Measurements from ENCODE around the gene PFKFB3. TPM values are rescaled to one million over a fixed set of nuclear protein-coding genes. Genes with fewer than 3 reads are reported as not detected.

Gene PFKFB3
- total and polyA plus RNA-seq, 9 of the 15 experiments (the other 6 are each of a cell fraction or from before 2014, with no cell fraction given), result 0.46 to 21.6 (median 7.8) TPM

DNA sequence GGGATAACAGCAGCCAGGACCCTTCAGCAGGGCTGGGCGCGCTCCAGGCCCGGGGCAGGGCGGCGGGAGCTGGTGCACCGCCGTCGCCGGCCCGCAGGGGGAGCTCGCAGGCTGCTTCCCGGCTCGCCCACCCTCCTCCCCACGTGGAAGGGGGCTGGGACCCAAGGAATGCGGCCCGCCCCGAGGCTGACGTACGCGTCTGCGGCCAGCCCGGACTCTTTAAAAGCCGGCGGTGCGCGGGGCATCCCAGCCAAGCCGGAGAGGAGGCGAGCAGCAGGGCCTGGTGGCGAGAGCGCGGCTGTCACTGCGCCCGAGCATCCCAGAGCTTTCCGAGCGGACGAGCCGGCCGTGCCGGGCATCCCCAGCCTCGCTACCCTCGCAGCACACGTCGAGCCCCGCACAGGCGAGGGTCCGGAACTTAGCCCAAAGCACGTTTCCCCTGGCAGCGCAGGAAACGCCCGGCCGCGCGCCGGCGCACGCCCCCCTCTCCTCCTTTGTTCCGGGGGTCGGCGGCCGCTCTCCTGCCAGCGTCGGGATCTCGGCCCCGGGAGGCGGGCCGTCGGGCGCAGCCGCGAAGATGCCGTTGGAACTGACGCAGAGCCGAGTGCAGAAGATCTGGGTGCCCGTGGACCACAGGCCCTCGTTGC lies at the start of gene PFKFB3 (continued):
- TF ChIP-seq PRPF4 (IDR thresholded peaks at IDR 0.05; ENCODE audit: insufficient read depth, low read depth, low read length, poor library complexity, severe bottlenecking) (no peak), SMC3 (conservative IDR thresholded peaks at IDR 0.05; ENCODE audit: insufficient read depth, low read depth, low read length) (peak; percentile 82), GABPA (tag; conservative IDR thresholded peaks at IDR 0.05; ENCODE audit: low read depth) (0 out of 2 replicates have a peak, but pooled peaks have one; percentile 10), NONO (IDR thresholded peaks at IDR 0.05; ENCODE audit: low read depth in 2 of 2, low read length in 1 of 2) (peak; percentile 62 to 87; a peak in 2 of 4 replicates), RFX7 (CRISPR knock-in tag; IDR thresholded peaks at IDR 0.05) (no peak), MYC (IDR thresholded peaks at IDR 0.05; ENCODE audit: low read depth, low read length) (peak; percentile 88), MYC (CRISPR knock-in tag; IDR thresholded peaks at IDR 0.05; ENCODE audit: borderline replicate concordance, low read depth) (no peak), HDAC2 (IDR thresholded peaks at IDR 0.05) (peak; percentile 66; the same call in 1 of the 2 replicates), HNRNPK (IDR thresholded peaks at IDR 0.05; ENCODE audit: low read depth, low read length, poor library complexity, severe bottlenecking) (no peak), CREB1 (IDR thresholded peaks at IDR 0.05) (peak; percentile 81), CREB1 (CRISPR knock-in tag; IDR thresholded peaks at IDR 0.05) (peak; percentile 89), DNMT1 (IDR thresholded peaks at IDR 0.05) (no peak), EZH2 (IDR thresholded peaks at IDR 0.05; ENCODE audit: borderline replicate concordance, low read depth, low read length) (no peak), ZNF253 (CRISPR knock-in tag; conservative IDR thresholded peaks at IDR 0.05) (no peak), SMAD4 (CRISPR knock-in tag; conservative IDR thresholded peaks at IDR 0.05) (peak; percentile 67), FUS (optimal IDR thresholded peaks at IDR 0.05; ENCODE audit: low read depth, low read length) (peak; percentile 47), KAT7 (CRISPR knock-in tag; IDR thresholded peaks at IDR 0.05; ENCODE audit: borderline replicate concordance) (0 out of 2 replicates have a peak, but pooled peaks have one; percentile 51)
- TF ChIP-seq, protein P1, sequence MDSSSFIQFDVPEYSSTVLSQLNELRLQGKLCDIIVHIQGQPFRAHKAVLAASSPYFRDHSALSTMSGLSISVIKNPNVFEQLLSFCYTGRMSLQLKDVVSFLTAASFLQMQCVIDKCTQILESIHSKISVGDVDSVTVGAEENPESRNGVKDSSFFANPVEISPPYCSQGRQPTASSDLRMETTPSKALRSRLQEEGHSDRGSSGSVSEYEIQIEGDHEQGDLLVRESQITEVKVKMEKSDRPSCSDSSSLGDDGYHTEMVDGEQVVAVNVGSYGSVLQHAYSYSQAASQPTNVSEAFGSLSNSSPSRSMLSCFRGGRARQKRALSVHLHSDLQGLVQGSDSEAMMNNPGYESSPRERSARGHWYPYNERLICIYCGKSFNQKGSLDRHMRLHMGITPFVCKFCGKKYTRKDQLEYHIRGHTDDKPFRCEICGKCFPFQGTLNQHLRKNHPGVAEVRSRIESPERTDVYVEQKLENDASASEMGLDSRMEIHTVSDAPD (CRISPR knock-in tag; IDR thresholded peaks at IDR 0.05), result no peak
- TF ChIP-seq, protein P2, sequence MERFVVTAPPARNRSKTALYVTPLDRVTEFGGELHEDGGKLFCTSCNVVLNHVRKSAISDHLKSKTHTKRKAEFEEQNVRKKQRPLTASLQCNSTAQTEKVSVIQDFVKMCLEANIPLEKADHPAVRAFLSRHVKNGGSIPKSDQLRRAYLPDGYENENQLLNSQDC (CRISPR knock-in tag; IDR thresholded peaks at IDR 0.05), result no peak
- TF ChIP-seq, protein P3, sequence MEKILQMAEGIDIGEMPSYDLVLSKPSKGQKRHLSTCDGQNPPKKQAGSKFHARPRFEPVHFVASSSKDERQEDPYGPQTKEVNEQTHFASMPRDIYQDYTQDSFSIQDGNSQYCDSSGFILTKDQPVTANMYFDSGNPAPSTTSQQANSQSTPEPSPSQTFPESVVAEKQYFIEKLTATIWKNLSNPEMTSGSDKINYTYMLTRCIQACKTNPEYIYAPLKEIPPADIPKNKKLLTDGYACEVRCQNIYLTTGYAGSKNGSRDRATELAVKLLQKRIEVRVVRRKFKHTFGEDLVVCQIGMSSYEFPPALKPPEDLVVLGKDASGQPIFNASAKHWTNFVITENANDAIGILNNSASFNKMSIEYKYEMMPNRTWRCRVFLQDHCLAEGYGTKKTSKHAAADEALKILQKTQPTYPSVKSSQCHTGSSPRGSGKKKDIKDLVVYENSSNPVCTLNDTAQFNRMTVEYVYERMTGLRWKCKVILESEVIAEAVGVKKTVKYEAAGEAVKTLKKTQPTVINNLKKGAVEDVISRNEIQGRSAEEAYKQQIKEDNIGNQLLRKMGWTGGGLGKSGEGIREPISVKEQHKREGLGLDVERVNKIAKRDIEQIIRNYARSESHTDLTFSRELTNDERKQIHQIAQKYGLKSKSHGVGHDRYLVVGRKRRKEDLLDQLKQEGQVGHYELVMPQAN (IDR thresholded peaks at IDR 0.05; ENCODE audit: borderline replicate concordance), result peak; percentile 69; the same call in 1 of the 2 replicates
- TF ChIP-seq, protein P4, sequence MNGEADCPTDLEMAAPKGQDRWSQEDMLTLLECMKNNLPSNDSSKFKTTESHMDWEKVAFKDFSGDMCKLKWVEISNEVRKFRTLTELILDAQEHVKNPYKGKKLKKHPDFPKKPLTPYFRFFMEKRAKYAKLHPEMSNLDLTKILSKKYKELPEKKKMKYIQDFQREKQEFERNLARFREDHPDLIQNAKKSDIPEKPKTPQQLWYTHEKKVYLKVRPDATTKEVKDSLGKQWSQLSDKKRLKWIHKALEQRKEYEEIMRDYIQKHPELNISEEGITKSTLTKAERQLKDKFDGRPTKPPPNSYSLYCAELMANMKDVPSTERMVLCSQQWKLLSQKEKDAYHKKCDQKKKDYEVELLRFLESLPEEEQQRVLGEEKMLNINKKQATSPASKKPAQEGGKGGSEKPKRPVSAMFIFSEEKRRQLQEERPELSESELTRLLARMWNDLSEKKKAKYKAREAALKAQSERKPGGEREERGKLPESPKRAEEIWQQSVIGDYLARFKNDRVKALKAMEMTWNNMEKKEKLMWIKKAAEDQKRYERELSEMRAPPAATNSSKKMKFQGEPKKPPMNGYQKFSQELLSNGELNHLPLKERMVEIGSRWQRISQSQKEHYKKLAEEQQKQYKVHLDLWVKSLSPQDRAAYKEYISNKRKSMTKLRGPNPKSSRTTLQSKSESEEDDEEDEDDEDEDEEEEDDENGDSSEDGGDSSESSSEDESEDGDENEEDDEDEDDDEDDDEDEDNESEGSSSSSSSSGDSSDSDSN (IDR thresholded peaks at IDR 0.05; ENCODE audit: borderline replicate concordance in 1 of 2, low read depth in 2 of 2, low read length in 2 of 2), result 0 out of 4 replicates have a peak, but pooled peaks of 1 of the 2 experiments have one; percentile 17
